CD4-positive, alpha-beta T cell treated with Interferon alpha-2 for 1 hour (primary cell): Measurements from ENCODE around the gene VCY1B.
"Not testable (repeated sequence)": the region's sequence is repeated elsewhere in the genome, so short reads cannot be mapped to it uniquely, and the experiment has no call there.

Source experiments
- DNase-seq, 2 donors: peaks; one replicate each; pipeline ENCODE4 v3.0.0-alpha.2; 2020 to 2022

The VCY1B gene

DNA sequence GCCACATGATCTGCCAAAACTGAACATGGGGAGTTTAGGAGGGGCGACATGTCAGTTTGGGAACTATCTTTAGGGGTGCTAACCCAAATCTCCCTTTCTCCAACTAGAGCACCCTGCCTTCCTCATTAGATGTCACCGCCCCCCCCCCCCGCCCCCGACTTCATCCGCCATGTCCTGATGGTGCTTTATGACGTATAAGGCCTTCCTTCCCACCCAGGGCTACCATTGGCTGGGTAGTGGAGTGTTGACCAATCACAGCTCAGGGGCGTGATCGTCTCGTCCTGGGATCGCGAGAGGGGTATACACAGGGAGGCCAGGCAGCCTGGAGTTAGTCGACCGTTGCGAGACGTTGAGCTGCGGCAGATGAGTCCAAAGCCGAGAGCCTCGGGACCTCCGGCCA, at the start of gene VCY1B:
VCY1B (plus strand) TSS at position 301 of the 400 bp plus-strand sequence; CDS start at position 364, 63 bp downstream.
- DNase-seq, result not testable (repeated sequence)

DNA sequence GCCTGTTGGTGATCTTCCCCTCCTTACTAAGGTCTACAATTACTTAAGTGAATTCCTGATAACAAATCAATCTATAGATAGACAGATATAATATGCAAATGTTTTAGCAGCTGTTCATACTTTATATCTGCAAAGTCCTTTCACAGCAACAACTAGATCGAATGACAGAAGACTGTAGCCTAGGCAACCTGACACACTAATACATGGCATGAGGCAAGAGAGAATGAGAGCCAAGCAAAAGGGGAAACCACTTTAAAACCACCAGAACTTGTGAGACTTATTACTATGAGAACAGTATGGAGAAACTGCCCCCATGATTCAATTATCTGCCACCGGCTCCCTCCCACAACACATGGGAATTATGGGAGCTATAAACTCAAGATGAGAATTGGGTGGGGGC, 44.1 kb upstream of the VCY1B start:
- DNase-seq, result not testable (repeated sequence)

DNA sequence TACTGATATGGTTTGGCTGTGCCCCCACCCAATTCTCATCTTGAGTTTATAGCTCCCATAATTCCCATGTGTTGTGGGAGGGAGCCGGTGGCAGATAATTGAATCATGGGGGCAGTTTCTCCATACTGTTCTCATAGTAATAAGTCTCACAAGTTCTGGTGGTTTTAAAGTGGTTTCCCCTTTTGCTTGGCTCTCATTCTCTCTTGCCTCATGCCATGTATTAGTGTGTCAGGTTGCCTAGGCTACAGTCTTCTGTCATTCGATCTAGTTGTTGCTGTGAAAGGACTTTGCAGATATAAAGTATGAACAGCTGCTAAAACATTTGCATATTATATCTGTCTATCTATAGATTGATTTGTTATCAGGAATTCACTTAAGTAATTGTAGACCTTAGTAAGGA, 25.6 kb upstream of the VCY1B start:
- DNase-seq, result not testable (repeated sequence)

DNA sequence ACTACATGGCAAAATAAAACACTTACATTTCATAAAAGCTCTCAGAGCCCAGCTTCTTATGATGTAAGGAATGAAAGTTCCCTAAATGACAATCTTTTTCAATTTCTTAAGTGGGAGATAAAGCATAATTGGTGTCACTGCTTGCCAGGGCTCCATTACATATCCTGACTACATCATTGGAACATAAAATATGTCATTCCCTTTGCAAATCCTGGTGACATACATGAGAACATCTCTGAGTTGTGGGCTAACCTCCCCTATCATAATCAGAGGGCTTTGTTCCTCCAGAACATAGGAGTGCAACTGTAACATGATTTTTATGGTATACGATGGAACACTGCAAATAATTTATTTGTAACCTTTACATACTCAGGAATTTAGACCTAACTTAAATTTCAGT, 29.9 kb downstream of the VCY1B start:
- no peak for DNase-seq
